GM23248 (cell line): ENCODE data around the gene GRWD1. TPM values are rescaled to one million over a fixed set of nuclear protein-coding genes. Genes with fewer than 3 reads are reported as not detected.

Experiments used
- DNase-seq: peaks from one replicate; pipeline ENCODE4 v3.0.0-alpha.2; 2015
- H2AFZ ChIP-seq: fragments of 200-600 bp; sonication (generic); 2 replicates; pipeline ENCODE4 v1.6.1; 2016; ENCODE audit warnings: antibody characterized with exemption
- H3F3A ChIP-seq: fragments of 200-600 bp; sonication (generic); 2 replicates; pipeline ENCODE4 v1.6.1; 2016; ENCODE audit warnings: mild to moderate bottlenecking, antibody characterized with exemption, mixed run types; ENCODE audit not compliant: insufficient read depth
- H3K27ac ChIP-seq: fragments of 200-600 bp; sonication (generic); 2 replicates; pipeline ENCODE4 v1.5.1; 2016; ENCODE audit warnings: mild to moderate bottlenecking
- H3K27me3 ChIP-seq: fragments of 200-600 bp; sonication (generic); replicated peaks from 2 replicates; pipeline ENCODE4 v1.6.1; 2016; ENCODE audit warnings: mild to moderate bottlenecking; ENCODE audit not compliant: insufficient read depth
- H3K36me3 ChIP-seq: fragments of 200-600 bp; sonication (generic); 2 replicates; pipeline ENCODE4 v1.6.1; 2016; ENCODE audit warnings: low read depth, mild to moderate bottlenecking
- H3K4me1 ChIP-seq: fragments of 200-600 bp; sonication (generic); 2 replicates; pipeline ENCODE4 v1.6.1; 2016; ENCODE audit warnings: mild to moderate bottlenecking; ENCODE audit not compliant: insufficient read depth
- H3K4me2 ChIP-seq: fragments of 200-600 bp; sonication (generic); one replicate; pipeline ENCODE4 v1.6.1; 2016; ENCODE audit warnings: mild to moderate bottlenecking; ENCODE audit not compliant: unreplicated experiment
- H3K4me3 ChIP-seq: fragments of 200-600 bp; sonication (generic); 2 replicates; pipeline ENCODE4 v1.5.1; 2016; ENCODE audit warnings: mild to moderate bottlenecking
- H3K79me2 ChIP-seq: fragments of 200-600 bp; sonication (generic); 2 replicates; pipeline ENCODE4 v1.6.1; 2016; ENCODE audit warnings: mild to moderate bottlenecking; ENCODE audit not compliant: insufficient read depth
- H3K9ac ChIP-seq: fragments of 200-600 bp; sonication (generic); 2 replicates; pipeline ENCODE4 v1.6.1; 2016; ENCODE audit warnings: mild to moderate bottlenecking
- H3K9me2 ChIP-seq: fragments of 200-600 bp; sonication (generic); 2 replicates; pipeline ENCODE4 v1.6.1; 2016; ENCODE audit warnings: mixed run types, mild to moderate bottlenecking, moderate library complexity; ENCODE audit not compliant: insufficient read depth
- H3K9me3 ChIP-seq: fragments of 200-600 bp; sonication (generic); one replicate; pipeline ENCODE4 v1.6.1; 2017; ENCODE audit warnings: low read depth
- H4K20me1 ChIP-seq: fragments of 200-600 bp; sonication (generic); 2 replicates; pipeline ENCODE4 v1.6.0; 2016; ENCODE audit not compliant: insufficient read depth
- EZH2 ChIP-seq: fragments of 200-600 bp; sonication (generic); IDR thresholded peaks from 2 replicates; pipeline ENCODE4 v1.6.1; 2018; ENCODE audit warnings: antibody characterized with exemption, mild to moderate bottlenecking; ENCODE audit not compliant: insufficient read depth, poor library complexity, severe bottlenecking
- EZH2phosphoT487 ChIP-seq: fragments of 200-600 bp; sonication (generic); IDR thresholded peaks from 2 replicates; pipeline ENCODE4 v1.6.1; 2018; ENCODE audit warnings: antibody characterized with exemption, moderate library complexity, mild to moderate bottlenecking, low read depth; ENCODE audit not compliant: insufficient read depth
- WGBS, 2 experiments: methylation state at CpG; one replicate each; pipeline ENCODE4 v1.1.6; 2015 to 2017; ENCODE audit warnings: low lambda C conversion rate in 2 of 2, low coverage in 1 of 2; ENCODE audit errors: missing lambda C conversion rate in 2 of 2; 5-methylcytosine and 5-hydroxymethylcytosine counted together
- in situ Hi-C: fragments of 300-500 bp; cut with MboI; formaldehyde crosslinking; loops from 2 replicates; pipeline ENCODE4 v1.15.0; 2020
- polyA plus RNA-seq: library from polyadenylated mRNA; unstranded; fragments of >200 nt; fragmentation: Nextera tagmentation; extraction: Ambion mirVana; gene quantifications from 2 replicates; pipeline ENCODE4 v1.2.1, GENCODE V29; 2016
- total RNA-seq: library from RNA; depleted of rRNA; stranded (reverse); fragments of >200 nt; shearing (Covaris generic); gene quantifications from 2 replicates; pipeline ENCODE4 v1.2.3, GENCODE V29; 2014

The GRWD1 gene
- total and polyA plus RNA-seq, 2 experiments from 2014 or later = 34.1 to 36.6 TPM

- in situ Hi-C loops = no loop called here
- no peak within 1 kb of the TSS for H2AFZ ChIP-seq
- H3K9me3 ChIP-seq = no peaks in the 10 kb centered on the region
- no peak for DNase-seq
- no peaks in the 10 kb centered on the region for H3K27me3 ChIP-seq
- TF ChIP-seq EZH2 (no peak), EZH2phosphoT487 (no peak)
- H3K4me1 ChIP-seq = no peaks in the 10 kb centered on the region
- 68% methylated on average over 16 of the region's 16 CpGs for WGBS, 2 experiments
- H3K4me2 ChIP-seq = no peak within 1 kb of the TSS
- H3K4me3 ChIP-seq = no peak within 1 kb of the TSS
- no peaks in the 10 kb centered on the region for H3K79me2 ChIP-seq
- H3K9ac ChIP-seq = no peak within 1 kb of the TSS
- no peaks in the 10 kb centered on the region for H4K20me1 ChIP-seq
- H3K27ac ChIP-seq = no peak within 1 kb of the TSS
- no peaks in the 10 kb centered on the region; the same call in 1 of the 2 replicates for H3K36me3 ChIP-seq
- H3F3A ChIP-seq = no peaks in the 10 kb centered on the region
- no peaks in the 10 kb centered on the region for H3K9me2 ChIP-seq
These were observed 9.6 kb downstream of the GRWD1 start, which contains the start of gene KCNJ14 for GRCh38 chr19:48455171-48455907. Gene KCNJ14, plus strand, starts transcription at chr19:48455574. Its CDS starts 6,151 bp downstream, at chr19:48461725.

GRCh38 chr19:48455908-48456562 lies 10.3 kb downstream of the GRWD1 start:
- DNase-seq = no peak
- TF ChIP-seq EZH2phosphoT487 (no peak), EZH2 (no peak)
- Histone ChIP-seq H2AFZ (no peak overlapping the region), H3K27me3 (no peaks in the 10 kb centered on the region), H3K27ac (no peak overlapping the region), H3K9me3 (no peaks in the 10 kb centered on the region), H3K9ac (no peak overlapping the region), H4K20me1 (no peaks in the 10 kb centered on the region), H3K9me2 (no peaks in the 10 kb centered on the region), H3K4me1 (no peaks in the 10 kb centered on the region), H3K79me2 (no peaks in the 10 kb centered on the region), H3K4me3 (no peak overlapping the region), H3K4me2 (no peak overlapping the region), H3F3A (no peaks in the 10 kb centered on the region), H3K36me3 (peaks cover 3% of the 10 kb centered on the region; the same call in 1 of the 2 replicates)
- WGBS, 2 experiments = 86 to 87% methylated on average over 10 to 11 of the region's 11 CpGs
- in situ Hi-C loops = no loop called here

DNA sequence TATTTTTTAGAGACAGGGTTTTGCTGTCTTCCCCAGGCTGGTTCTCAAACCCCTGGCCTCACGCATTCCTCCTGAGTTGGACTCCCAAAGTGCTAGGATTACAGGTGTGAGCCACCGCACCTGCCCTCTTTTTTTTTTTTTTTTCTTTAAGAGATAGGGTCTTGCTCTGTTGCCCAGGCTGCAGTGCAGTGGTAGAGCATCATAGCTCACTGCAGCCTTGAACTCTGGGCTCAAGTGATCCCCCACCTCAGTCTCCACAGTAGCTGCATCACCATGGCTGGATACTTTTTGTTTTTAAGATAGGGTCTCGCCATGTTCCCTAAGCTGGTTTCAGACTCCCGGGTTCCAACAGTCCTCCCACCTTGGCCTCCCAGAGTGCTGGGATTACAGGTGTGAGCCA lies 11.1 kb downstream of the GRWD1 start:
- 98 to 100% methylated on average over 4 of the region's 4 CpGs for WGBS, 2 experiments
- in situ Hi-C loops = no loop called here

DNA sequence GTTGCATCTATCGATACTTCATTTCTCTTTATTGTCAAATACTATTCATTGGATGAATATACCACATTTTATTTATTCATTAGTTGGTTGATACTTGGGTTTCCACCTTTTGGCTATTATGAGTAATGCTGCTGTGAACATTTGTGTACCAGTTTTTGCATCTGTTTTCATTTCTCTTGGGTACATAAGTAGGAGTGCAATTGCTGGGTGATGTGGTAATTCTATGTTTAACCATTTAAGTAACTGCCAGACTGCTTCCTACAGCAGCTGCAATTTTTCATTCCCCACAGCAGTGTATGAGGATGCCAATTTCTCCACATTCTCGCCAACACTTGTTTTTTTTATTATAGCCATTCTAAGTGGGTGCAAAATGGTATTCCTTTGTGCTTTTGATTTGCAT lies 12.2 kb downstream of the GRWD1 start:
- DNase-seq = no peak

More for the DNA sequence above, 11.1 kb downstream of the GRWD1 start:
- H3K9me3 ChIP-seq = no peaks in the 10 kb centered on the region
- H3K4me3 ChIP-seq = no peak overlapping the region
- H3K36me3 ChIP-seq = peaks cover 3% of the 10 kb centered on the region; the same call in 1 of the 2 replicates
- no peaks in the 10 kb centered on the region for H3K9me2 ChIP-seq
- H3K27ac ChIP-seq = no peak overlapping the region
- no peaks in the 10 kb centered on the region for H3F3A ChIP-seq
- H3K79me2 ChIP-seq = no peaks in the 10 kb centered on the region
- H3K4me1 ChIP-seq = no peaks in the 10 kb centered on the region
- H3K9ac ChIP-seq = no peak overlapping the region
- H3K27me3 ChIP-seq = no peaks in the 10 kb centered on the region
- H3K4me2 ChIP-seq = no peak overlapping the region
- H4K20me1 ChIP-seq = no peaks in the 10 kb centered on the region
- H2AFZ ChIP-seq = no peak overlapping the region
- TF ChIP-seq EZH2phosphoT487 (no peak), EZH2 (no peak)
- no peak for DNase-seq

More for the DNA sequence above, 12.2 kb downstream of the GRWD1 start:
- Histone ChIP-seq H3K9me3 (no peaks in the 10 kb centered on the region), H3K4me2 (no peak overlapping the region), H3F3A (no peaks in the 10 kb centered on the region), H4K20me1 (no peaks in the 10 kb centered on the region), H3K79me2 (no peaks in the 10 kb centered on the region), H3K4me1 (no peaks in the 10 kb centered on the region), H3K27ac (no peak overlapping the region), H3K9me2 (no peaks in the 10 kb centered on the region), H3K27me3 (no peaks in the 10 kb centered on the region), H3K4me3 (no peak overlapping the region), H3K36me3 (peaks cover 3% of the 10 kb centered on the region; the same call in 1 of the 2 replicates), H2AFZ (no peak overlapping the region), H3K9ac (no peak overlapping the region)
- in situ Hi-C loops = no loop called here
- 91 to 97% methylated on average over 2 of the region's 2 CpGs for WGBS, 2 experiments
- no peak for TF ChIP-seq EZH2
- TF ChIP-seq EZH2phosphoT487 = no peak
